Thyroid gland (tissue), 4 donors: ENCODE measurements around the gene SLC25A15.

Experiments used
- CTCF ChIP-seq, 6 experiments: fragments of 200-600 bp in 3 of 6; fragments of 450-650 bp in 3 of 6; sonication (generic) in 3 of 6; IDR thresholded peaks; one replicate each; pipeline ENCODE4 v1.5.1; 2016 to 2019; ENCODE audit warnings: antibody characterized with exemption in 6 of 6, mild to moderate bottlenecking in 2 of 6, inconsistent platforms in 1 of 6, moderate library complexity in 1 of 6
- POLR2A ChIP-seq, 2 donors: fragments of 450-650 bp; IDR thresholded peaks; one replicate each; pipeline ENCODE4 v1.6.1; 2017; ENCODE audit warnings: antibody characterized with exemption in 2 of 2, mild to moderate bottlenecking in 2 of 2, moderate library complexity in 1 of 2

GRCh38 chr13:40793339-40793738 lies 3.9 kb downstream of the SLC25A15 start:
- TF ChIP-seq CTCF (IDR thresholded peaks at IDR 0.05): no peak
- TF ChIP-seq POLR2A (IDR thresholded peaks at IDR 0.05): no peak
